ENCODE results near the gene GBP1. TPM values are rescaled to one million over a fixed set of nuclear protein-coding genes. Genes with fewer than 3 reads are reported as not detected.
"Not testable (repeated sequence)": the region's sequence is repeated elsewhere in the genome, so short reads cannot be mapped to it uniquely, and the experiment has no call there.

GBP1 gene
- total and polyA plus RNA-seq, 2 donors = 27.8 to 68.6 TPM

DNA sequence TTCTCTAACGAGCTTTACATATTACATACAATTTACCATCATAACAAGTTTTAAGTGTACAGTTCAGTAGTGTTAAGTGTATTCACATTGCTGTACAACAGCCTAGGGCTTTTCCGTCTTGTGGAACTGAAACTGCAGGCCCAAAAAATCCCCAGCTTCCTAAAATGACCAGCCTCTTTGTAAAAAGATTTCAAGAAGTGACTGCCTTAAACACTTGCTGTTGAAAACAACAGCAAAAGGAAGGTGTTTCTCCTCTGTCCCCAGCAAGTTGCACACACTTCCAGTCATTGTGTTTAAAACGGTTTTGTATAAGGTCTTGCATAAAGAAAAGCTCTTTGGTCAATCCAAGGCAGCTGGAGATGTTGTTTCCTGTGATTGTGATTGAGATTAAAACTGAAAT is 16.0 kb upstream of the GBP1 start:
- no peak overlapping the region for H3K27ac ChIP-seq (ENCODE audit: low read depth)
- WGBS = 64% methylated on average over 3 of the region's 3 CpGs
- H3K4me1 ChIP-seq (ENCODE audit: insufficient read depth) = no peaks in the 10 kb centered on the region
- H3K4me3 ChIP-seq (ENCODE audit: low read depth, low read length) = no peak overlapping the region
- H3K36me3 ChIP-seq (ENCODE audit: insufficient read depth) = no peaks in the 10 kb centered on the region
- no peak for DNase-seq (ENCODE audit: extremely low spot score)

DNA sequence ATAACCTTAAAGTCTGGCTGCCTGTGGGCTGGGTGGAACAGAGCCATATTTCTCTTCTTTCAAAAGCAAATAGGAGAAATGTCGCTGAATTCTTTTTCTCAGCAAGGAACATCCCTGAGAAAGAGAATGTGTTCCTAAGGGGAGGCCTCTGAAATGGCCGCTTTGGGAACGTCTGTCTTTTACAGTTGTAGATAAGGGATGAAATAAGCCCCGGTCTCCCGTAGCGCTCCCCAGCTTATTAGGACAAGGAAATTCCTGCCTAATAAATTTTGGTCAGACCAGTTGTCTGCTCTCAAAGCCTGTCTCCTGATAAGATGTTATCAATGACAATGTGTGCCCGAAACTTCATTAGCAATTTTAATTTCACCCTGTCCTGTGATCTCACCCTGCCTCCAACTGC is 15.1 kb upstream of the GBP1 start:
- 67% methylated on average over 7 of the region's 7 CpGs for WGBS
- not testable (repeated sequence) for H3K4me1 ChIP-seq (ENCODE audit: insufficient read depth); H3K4me3 ChIP-seq (ENCODE audit: low read depth, low read length); H3K27ac ChIP-seq (ENCODE audit: low read depth); DNase-seq (ENCODE audit: extremely low spot score); H3K36me3 ChIP-seq (ENCODE audit: insufficient read depth)

DNA sequence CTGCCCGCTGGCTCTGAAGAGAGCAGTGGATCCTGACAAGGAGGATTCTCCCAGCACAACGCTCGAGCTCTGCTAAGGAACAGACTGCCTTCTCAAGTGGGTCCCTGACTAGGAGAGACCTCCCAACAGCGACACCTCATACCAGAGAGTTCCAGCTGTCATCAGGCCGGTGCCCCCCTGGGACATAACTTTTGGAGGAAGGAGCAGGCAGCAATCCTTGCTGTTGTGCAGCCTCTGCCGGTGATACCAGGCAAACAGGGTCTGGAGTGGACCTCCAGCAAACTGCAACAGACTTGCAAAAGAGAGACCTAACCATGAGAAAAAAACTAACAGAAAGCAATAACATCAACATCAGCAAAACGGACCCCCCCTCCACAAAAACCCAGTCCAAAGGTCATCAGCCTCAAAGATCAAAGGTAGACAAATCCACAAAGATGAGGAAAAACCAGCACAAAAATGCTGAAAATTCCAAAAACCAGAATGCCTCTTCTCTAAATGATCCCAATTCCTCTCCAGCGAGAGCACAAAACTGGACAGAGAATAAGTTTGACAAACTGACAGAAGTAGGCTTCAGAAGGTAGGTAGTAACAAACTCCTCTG is 7.6 kb upstream of the GBP1 start:
- H3K36me3 ChIP-seq (ENCODE audit: insufficient read depth); H3K4me1 ChIP-seq (ENCODE audit: insufficient read depth); DNase-seq (ENCODE audit: extremely low spot score); H3K27ac ChIP-seq (ENCODE audit: low read depth); H3K4me3 ChIP-seq (ENCODE audit: low read depth, low read length): not testable (repeated sequence)
- WGBS = 79% methylated on average over 8 of the region's 8 CpGs

DNA sequence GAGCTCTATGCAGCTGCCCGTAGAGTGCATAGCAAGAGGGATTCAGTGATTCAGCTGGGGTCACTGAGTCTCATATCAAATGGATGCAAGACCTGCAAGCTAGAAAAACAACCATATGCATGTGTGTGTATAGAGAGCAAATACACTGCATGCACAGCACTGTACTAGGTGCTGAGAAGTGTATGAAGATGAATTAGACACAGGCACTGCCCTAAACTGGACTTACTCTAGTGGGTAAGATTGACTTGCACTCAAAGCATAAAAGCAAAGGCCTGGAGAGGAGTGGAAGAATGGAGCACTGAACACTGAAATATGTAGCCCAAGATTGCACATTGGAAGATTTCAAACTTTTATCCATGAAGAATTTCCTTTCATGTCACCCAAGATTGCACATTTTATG is 5.5 kb upstream of the GBP1 start:
- WGBS = 71% methylated on average over 1 of the region's 1 CpG
- Histone ChIP-seq H3K4me1 (ENCODE audit: insufficient read depth) (no peaks in the 10 kb centered on the region), H3K4me3 (ENCODE audit: low read depth, low read length) (peak overlapping the region; percentile 17), H3K36me3 (ENCODE audit: insufficient read depth) (no peaks in the 10 kb centered on the region), H3K27ac (ENCODE audit: low read depth) (no peak overlapping the region)
- DNase-seq (ENCODE audit: extremely low spot score) = no peak

DNA sequence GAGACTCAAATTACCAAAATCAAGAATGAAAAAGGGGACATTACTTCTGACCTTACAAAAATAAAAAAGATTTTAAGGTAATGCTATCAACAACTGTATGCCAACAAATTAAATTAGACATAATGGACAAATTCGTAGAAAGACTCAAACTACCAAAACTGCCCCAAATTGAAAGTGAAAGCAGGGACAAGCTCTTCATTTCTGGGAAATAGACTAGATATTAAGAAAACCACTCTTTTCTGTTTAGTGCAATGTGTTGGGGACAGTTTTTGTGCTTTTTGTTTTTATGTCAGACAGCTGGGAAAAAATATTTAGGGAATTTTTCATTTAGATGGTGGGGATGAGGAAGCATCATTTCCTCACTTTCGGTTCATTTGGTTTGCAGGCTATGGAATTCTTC is 4.9 kb upstream of the GBP1 start:
- Histone ChIP-seq H3K27ac (ENCODE audit: low read depth) (peak overlapping the region; percentile 23), H3K4me3 (ENCODE audit: low read depth, low read length) (peak overlapping the region; percentile 17), H3K4me1 (ENCODE audit: insufficient read depth) (no peaks in the 10 kb centered on the region), H3K36me3 (ENCODE audit: insufficient read depth) (no peaks in the 10 kb centered on the region)
- WGBS = 57% methylated on average over 2 of the region's 2 CpGs
- no peak for DNase-seq (ENCODE audit: extremely low spot score)

DNA sequence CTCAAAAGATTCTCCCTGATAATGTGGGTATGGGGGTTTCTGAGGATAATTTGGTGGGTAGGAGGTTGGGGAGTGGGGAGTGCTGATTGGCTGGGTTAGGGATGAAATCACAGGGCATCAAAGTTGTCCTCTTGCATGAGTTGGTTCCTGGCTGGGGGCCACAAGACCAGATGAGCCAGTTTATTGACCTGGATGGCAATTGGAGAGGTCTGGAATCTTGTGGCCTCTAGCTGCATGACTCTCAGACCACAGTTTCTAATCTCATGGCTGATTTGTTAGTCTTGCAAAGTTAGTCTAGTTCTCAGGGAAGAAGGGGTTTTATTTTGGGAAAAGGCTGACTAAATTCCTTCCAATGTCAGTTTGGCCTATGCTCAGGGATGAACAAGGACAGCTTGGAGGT is 3.3 kb upstream of the GBP1 start:
- Histone ChIP-seq H3K4me3 (ENCODE audit: low read depth, low read length) (no peak overlapping the region), H3K4me1 (ENCODE audit: insufficient read depth) (no peaks in the 10 kb centered on the region), H3K27ac (ENCODE audit: low read depth) (no peak overlapping the region), H3K36me3 (ENCODE audit: insufficient read depth) (no peaks in the 10 kb centered on the region)
- no peak for DNase-seq (ENCODE audit: extremely low spot score)

DNA sequence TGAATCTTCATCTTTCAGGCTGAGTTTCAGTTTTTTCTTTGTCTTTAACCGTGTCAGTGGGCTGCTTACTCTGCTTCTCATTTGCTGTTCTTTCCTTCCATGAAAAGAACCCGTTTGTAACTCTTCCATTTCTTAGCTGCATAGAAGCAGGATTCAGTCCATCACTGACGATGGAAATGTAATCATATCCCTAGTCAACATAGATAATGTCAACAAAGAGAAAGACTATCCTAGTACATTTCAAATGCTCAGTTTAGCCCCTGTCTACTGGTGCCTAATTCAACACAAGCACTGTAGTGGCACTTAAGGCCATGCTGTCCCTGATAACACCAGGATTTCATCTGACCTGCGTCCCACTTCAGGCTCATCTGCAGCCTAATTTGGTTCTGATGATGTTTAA is 376 bp downstream of the GBP1 start:
- no peak for DNase-seq (ENCODE audit: extremely low spot score)
- Histone ChIP-seq H3K4me1 (ENCODE audit: insufficient read depth) (no peaks in the 10 kb centered on the region), H3K36me3 (ENCODE audit: insufficient read depth) (no peaks in the 10 kb centered on the region), H3K27ac (ENCODE audit: low read depth) (peak overlapping the region; percentile 71), H3K4me3 (ENCODE audit: low read depth, low read length) (peak overlapping the region; percentile 60)
- 4% methylated on average over 4 of the region's 4 CpGs for WGBS

DNA sequence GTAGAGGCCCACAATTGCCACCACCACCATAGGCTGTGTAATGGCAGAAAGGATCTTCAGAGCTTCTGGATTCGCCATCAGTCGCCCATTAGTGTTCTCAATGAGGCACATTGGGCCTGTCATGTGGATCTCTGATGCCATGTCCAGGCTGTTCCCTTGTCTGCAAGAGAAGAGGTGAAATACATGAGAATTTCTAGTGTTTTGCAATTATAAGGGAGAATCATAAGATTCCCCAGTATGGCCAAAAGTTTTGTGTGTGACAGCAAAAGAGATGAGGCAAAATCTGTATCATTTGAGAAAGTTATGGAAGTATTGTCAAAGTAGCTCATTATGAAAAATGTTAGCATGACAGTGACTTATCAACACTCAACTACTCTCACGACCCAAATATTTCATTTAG is 1.9 kb downstream of the GBP1 start:
- WGBS = 80% methylated on average over 3 of the region's 3 CpGs
- no peaks in the 10 kb centered on the region for H3K36me3 ChIP-seq (ENCODE audit: insufficient read depth)
- no peaks in the 10 kb centered on the region for H3K4me1 ChIP-seq (ENCODE audit: insufficient read depth)
- no peak for DNase-seq (ENCODE audit: extremely low spot score)
- no peak overlapping the region for H3K27ac ChIP-seq (ENCODE audit: low read depth)
- no peak overlapping the region for H3K4me3 ChIP-seq (ENCODE audit: low read depth, low read length)

DNA sequence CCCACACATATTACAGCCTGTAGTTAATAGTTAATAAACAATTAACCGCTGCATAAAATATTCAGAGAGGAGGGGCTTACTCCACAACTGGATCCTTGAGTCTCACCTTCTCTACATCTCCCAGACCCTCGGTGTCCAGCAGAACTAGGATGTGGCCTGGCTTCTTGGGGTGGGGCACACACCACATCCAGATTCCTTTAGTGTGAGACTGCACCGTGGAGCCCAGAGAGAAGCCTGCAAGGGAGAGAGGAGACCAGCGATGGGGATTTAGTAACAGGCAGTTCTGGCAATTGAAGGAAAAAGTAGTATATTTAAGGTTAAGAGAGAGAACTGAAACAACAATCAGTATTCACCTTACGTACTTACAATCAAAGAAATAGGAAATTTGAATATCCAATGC is 4.9 kb downstream of the GBP1 start:
- DNase-seq (ENCODE audit: extremely low spot score) = no peak
- H3K4me1 ChIP-seq (ENCODE audit: insufficient read depth) = no peaks in the 10 kb centered on the region
- H3K36me3 ChIP-seq (ENCODE audit: insufficient read depth) = peaks cover 3% of the 10 kb centered on the region
- no peak overlapping the region for H3K27ac ChIP-seq (ENCODE audit: low read depth)
- WGBS = 76% methylated on average over 5 of the region's 5 CpGs
- H3K4me3 ChIP-seq (ENCODE audit: low read depth, low read length) = no peak overlapping the region

DNA sequence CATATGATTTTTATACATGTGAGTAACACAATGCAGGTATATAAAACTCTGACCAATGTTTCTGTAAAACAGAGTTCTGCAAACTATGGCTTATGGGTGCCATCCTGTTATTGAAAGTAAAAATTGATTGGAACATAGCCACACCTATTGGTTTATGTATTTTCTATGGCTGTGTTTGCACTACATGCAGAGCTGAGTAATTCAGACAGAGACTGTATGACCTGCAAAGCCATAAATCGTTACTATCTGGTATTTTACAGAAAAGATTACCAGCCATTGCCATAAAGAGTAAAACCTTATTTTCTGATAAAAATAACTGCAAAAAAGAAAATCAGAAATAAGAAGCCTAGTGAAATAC is 13.1 kb downstream of the GBP1 start:
- WGBS = 71% methylated on average over 1 of the region's 1 CpG
- H3K4me1 ChIP-seq (ENCODE audit: insufficient read depth) = no peaks in the 10 kb centered on the region
- no peak overlapping the region for H3K4me3 ChIP-seq (ENCODE audit: low read depth, low read length)
- no peak for DNase-seq (ENCODE audit: extremely low spot score)
- H3K36me3 ChIP-seq (ENCODE audit: insufficient read depth) = no peaks in the 10 kb centered on the region
- H3K27ac ChIP-seq (ENCODE audit: low read depth) = no peak overlapping the region

DNA sequence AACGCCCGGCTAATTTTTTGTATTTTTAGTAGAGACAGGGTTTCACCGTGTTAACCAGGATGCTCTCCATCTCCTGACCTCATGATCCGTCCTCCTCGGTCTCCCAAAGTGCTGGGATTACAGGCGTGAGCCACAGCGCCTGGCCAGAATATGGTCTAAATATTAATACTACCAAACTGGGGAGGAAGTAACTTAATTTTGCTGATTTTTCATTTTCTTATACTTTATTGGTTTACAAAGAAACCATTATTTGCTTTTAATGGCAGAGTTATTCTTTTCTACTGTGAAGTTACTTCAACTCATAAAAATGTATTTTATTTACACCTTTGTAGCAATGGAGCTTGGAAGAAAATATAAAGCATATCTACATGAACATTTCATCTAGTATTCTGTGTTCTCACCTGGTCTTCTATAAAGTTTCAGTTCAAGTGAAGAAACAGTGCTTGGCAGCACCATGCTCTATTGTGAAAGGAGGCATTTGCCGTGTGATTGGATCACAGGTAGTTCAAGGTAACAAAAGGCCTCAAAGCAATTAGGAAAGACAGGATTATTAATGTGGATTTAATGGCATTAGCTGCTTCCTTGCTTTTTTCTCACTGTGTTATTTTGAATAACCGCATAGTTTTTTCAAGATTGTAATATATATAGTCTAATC is 13.6 kb downstream of the GBP1 start:
- Histone ChIP-seq H3K36me3 (ENCODE audit: insufficient read depth) (no peaks in the 10 kb centered on the region), H3K27ac (ENCODE audit: low read depth) (no peak overlapping the region), H3K4me1 (ENCODE audit: insufficient read depth) (no peaks in the 10 kb centered on the region), H3K4me3 (ENCODE audit: low read depth, low read length) (no peak overlapping the region)
- no peak for DNase-seq (ENCODE audit: extremely low spot score)
- 92% methylated on average over 9 of the region's 9 CpGs for WGBS

DNA sequence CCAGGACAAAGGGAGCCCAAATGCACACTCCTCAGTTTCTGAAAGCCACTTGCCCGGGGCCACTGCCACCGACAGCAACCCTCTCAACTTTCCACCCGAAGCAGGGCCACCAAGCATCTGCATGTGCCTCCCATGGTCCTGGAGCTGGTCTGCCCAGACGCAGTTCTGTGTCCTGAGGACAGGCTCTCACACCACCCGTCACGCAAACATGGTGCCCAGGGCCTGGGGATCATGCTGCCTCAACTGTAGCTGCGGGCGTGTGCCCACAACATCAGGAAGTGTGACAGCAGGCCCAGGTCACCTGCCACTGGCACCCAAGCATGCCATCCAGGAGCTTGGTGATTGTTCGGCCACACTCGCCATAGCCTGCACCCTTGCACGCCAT is 14.4 kb downstream of the GBP1 start:
- no peaks in the 10 kb centered on the region for H3K36me3 ChIP-seq (ENCODE audit: insufficient read depth)
- no peak overlapping the region for H3K4me3 ChIP-seq (ENCODE audit: low read depth, low read length)
- H3K27ac ChIP-seq (ENCODE audit: low read depth) = no peak overlapping the region
- WGBS = 97% methylated on average over 11 of the region's 11 CpGs
- H3K4me1 ChIP-seq (ENCODE audit: insufficient read depth) = no peaks in the 10 kb centered on the region
- DNase-seq (ENCODE audit: extremely low spot score) = no peak

DNA sequence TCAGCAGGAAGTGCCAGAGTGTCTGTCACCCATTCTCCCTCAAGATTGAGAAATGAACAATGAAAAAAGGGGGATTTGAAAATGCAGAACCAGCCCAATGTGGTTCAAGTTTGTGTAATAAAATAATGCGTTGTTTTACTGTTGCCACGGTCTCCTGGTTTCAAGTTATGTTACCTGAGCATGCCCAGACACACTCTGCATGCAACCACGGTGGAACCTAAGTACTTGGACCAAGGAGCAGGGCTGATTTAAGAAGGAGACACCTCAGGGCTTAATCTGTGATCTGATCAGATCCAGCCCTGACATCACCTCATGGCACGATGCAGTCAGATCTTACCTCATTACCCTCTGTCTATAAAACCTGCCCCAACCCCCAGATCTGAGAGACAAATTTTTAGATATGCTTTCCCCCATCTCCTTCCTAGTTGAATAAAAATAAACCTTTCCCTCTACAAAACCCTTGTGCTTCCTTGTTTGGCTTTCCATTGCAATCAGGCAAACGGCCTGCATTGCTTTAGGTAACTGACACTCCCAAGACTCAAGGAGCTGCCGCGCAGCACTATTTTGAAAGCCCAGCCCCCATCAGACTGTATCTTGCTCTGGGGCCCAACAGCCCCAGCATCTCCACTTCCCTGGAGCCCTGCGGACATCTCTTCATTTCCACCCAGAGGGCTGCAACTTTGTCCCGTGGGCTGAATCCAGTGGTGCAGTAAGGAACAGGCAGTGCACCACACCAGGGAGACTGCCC is 14.9 kb downstream of the GBP1 start:
- not testable (repeated sequence) for H3K36me3 ChIP-seq (ENCODE audit: insufficient read depth); H3K4me3 ChIP-seq (ENCODE audit: low read depth, low read length); DNase-seq (ENCODE audit: extremely low spot score); H3K4me1 ChIP-seq (ENCODE audit: insufficient read depth); H3K27ac ChIP-seq (ENCODE audit: low read depth)
- WGBS = 70% methylated on average over 9 of the region's 9 CpGs

DNA sequence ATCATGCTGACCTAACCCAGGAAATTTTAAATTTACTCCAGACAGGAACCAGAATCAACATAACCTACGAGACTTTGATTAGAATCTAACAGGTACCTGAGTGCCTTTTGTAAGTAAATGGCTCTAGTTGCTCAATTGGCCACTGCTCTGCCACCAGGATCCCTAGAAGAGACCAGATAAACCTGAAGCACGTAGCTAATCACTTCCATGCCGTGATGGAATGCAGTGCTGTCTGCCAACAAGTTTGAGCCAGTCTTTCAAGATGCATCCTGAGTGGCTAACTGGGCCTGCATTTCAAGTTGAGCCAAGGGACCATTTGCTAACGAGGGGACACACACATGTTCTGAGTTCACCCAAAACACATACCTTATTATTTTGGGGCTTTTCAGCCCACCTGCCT is 15.8 kb downstream of the GBP1 start:
- H3K4me1 ChIP-seq (ENCODE audit: insufficient read depth); H3K27ac ChIP-seq (ENCODE audit: low read depth); H3K36me3 ChIP-seq (ENCODE audit: insufficient read depth); DNase-seq (ENCODE audit: extremely low spot score); H3K4me3 ChIP-seq (ENCODE audit: low read depth, low read length): not testable (repeated sequence)
- 74% methylated on average over 2 of the region's 4 CpGs for WGBS
